GM23338 (cell line): ENCODE measurements around the gene GNAI3. TPM values are rescaled to one million over a fixed set of nuclear protein-coding genes. Genes with fewer than 3 reads are reported as not detected.

Experiments
- ATAC-seq: fragments of 200-7000 bp; cut with Tn5 transposase; 3 replicates; pipeline ENCODE4 v1.9.1; 2020
- DNase-seq: peaks from one replicate; pipeline ENCODE4 v3.0.0-alpha.2; 2015; ENCODE audit warnings: low spot score
- H2AFZ ChIP-seq: fragments of 200-600 bp; sonication (generic); 2 replicates; pipeline ENCODE4 v1.8.0; 2016; ENCODE audit warnings: antibody characterized with exemption, mild to moderate bottlenecking, moderate library complexity
- H3F3A ChIP-seq: fragments of 200-600 bp; sonication (generic); replicated peaks from 2 replicates; pipeline ENCODE4 v1.8.0; 2017; ENCODE audit warnings: antibody characterized with exemption, mixed run types, low read depth
- H3K27ac ChIP-seq: fragments of 200-600 bp; sonication (generic); 2 replicates; pipeline ENCODE4 v1.6.1; 2016; ENCODE audit warnings: low read depth
- H3K27me3 ChIP-seq: fragments of 200-600 bp; sonication (generic); 2 replicates; pipeline ENCODE4 v1.8.0; 2016; ENCODE audit warnings: mild to moderate bottlenecking, mixed run types, moderate library complexity; ENCODE audit not compliant: insufficient read depth
- H3K36me3 ChIP-seq: fragments of 200-600 bp; sonication (generic); 2 replicates; pipeline ENCODE4 v1.8.0; 2016; ENCODE audit warnings: mild to moderate bottlenecking; ENCODE audit not compliant: insufficient read depth
- H3K4me1 ChIP-seq: fragments of 200-600 bp; sonication (generic); 2 replicates; pipeline ENCODE4 v1.8.0; 2016; ENCODE audit warnings: mild to moderate bottlenecking, moderate library complexity; ENCODE audit not compliant: insufficient read depth
- H3K4me2 ChIP-seq: fragments of 200-600 bp; sonication (generic); 2 replicates; pipeline ENCODE4 v1.7.1; 2017; ENCODE audit warnings: mixed run types
- H3K4me3 ChIP-seq: fragments of 200-600 bp; sonication (generic); 2 replicates; pipeline ENCODE4 v1.6.1; 2016; ENCODE audit warnings: mixed run types
- H3K79me2 ChIP-seq: fragments of 200-600 bp; sonication (generic); replicated peaks from 2 replicates; pipeline ENCODE4 v1.8.0; 2017; ENCODE audit warnings: mild to moderate bottlenecking; ENCODE audit not compliant: insufficient read depth
- H3K9me2 ChIP-seq: fragments of 200-600 bp; sonication (generic); 2 replicates; pipeline ENCODE4 v1.8.0; 2017; ENCODE audit not compliant: insufficient read depth
- H4K20me1 ChIP-seq: fragments of 200-600 bp; sonication (generic); replicated peaks from 2 replicates; pipeline ENCODE4 v1.8.0; 2017; ENCODE audit warnings: mild to moderate bottlenecking; ENCODE audit not compliant: insufficient read depth
- H3K27ac Mint-ChIP-seq: 2 replicates; pipeline ENCODE4 v1.8.0; 2020; ENCODE audit warnings: inconsistent platforms, mild to moderate bottlenecking, moderate library complexity, mixed read lengths
- H3K27me3 Mint-ChIP-seq: 3 replicates; pipeline ENCODE4 v1.8.0; 2022; ENCODE audit warnings: low read depth, mild to moderate bottlenecking, moderate library complexity, mixed read lengths, inconsistent platforms; ENCODE audit not compliant: insufficient read depth, poor library complexity
- H3K36me3 Mint-ChIP-seq: 3 replicates; pipeline ENCODE4 v1.8.0; 2021; ENCODE audit warnings: low read depth, mild to moderate bottlenecking, inconsistent platforms, moderate library complexity, mixed read lengths
- H3K4me1 Mint-ChIP-seq: 3 replicates; pipeline ENCODE4 v1.8.0; 2020; ENCODE audit warnings: mild to moderate bottlenecking, inconsistent platforms, mixed read lengths
- H3K4me3 Mint-ChIP-seq: 3 replicates; pipeline ENCODE4 v1.8.0; 2021; ENCODE audit warnings: moderate library complexity, mild to moderate bottlenecking, inconsistent platforms, mixed read lengths
- H3K9me3 Mint-ChIP-seq: 3 replicates; pipeline ENCODE4 v1.8.0; 2020; ENCODE audit warnings: moderate library complexity, mild to moderate bottlenecking, inconsistent platforms, mixed read lengths
- CREB1 ChIP-seq: fragments of 250-450 bp; sonication (Bioruptor Pico); IDR thresholded peaks from 2 replicates; pipeline ENCODE4 v1.5.0; 2020; ENCODE audit warnings: low read depth, mild to moderate bottlenecking, moderate library complexity
- EZH2phosphoT487 ChIP-seq: fragments of 200-600 bp; sonication (generic); IDR thresholded peaks from one replicate; pipeline ENCODE4 v1.8.1; 2018; ENCODE audit warnings: antibody characterized with exemption; ENCODE audit not compliant: unreplicated experiment
- JUNB ChIP-seq: IDR thresholded peaks from one replicate; pipeline ENCODE4 v1.6.1; 2016; ENCODE audit warnings: antibody characterized with exemption; ENCODE audit not compliant: unreplicated experiment
- NANOG ChIP-seq: IDR thresholded peaks from 2 replicates; pipeline ENCODE4 v1.6.1; 2016; ENCODE audit warnings: antibody characterized with exemption, borderline replicate concordance
- POLR2AphosphoS5 ChIP-seq: IDR thresholded peaks from 2 replicates; pipeline ENCODE4 v1.6.1; 2016; ENCODE audit warnings: antibody characterized with exemption, low read depth
- ZNF114 ChIP-seq: fragments of 250-450 bp; sonication (Bioruptor Pico); IDR thresholded peaks from 2 replicates; pipeline ENCODE4 v1.5.0; 2020; ENCODE audit warnings: mild to moderate bottlenecking, moderate library complexity
- polyA plus RNA-seq: library from polyadenylated mRNA; unstranded; fragments of >200 nt; fragmentation: Nextera tagmentation; extraction: Ambion mirVana; gene quantifications from 2 replicates; pipeline ENCODE4 v1.2.1, GENCODE V29; 2016
- total RNA-seq: library from RNA; depleted of rRNA; stranded (reverse); fragments of >200 nt; shearing (Covaris generic); gene quantifications from 2 replicates; pipeline ENCODE4 v1.2.3, GENCODE V29; 2014
- TF ChIP-seq, protein P1 (sequence below): fragments of 250-450 bp; sonication (Bioruptor Pico); IDR thresholded peaks from 2 replicates; pipeline ENCODE4 v1.5.0; 2020; ENCODE audit warnings: mild to moderate bottlenecking, moderate library complexity
- TF ChIP-seq, protein P2 (sequence below), 2 experiments: fragments of 200-600 bp in 1 of 2; sonication (generic) in 1 of 2; conservative IDR thresholded peaks; 2 replicates each; pipeline versions ENCODE4 v1.5.1 to v1.6.1; 2016 to 2017; ENCODE audit warnings: antibody characterized with exemption in 2 of 2, low read depth in 2 of 2, mild to moderate bottlenecking in 2 of 2, moderate library complexity in 1 of 2
- TF ChIP-seq, protein P3 (sequence below): IDR thresholded peaks from 2 replicates; pipeline ENCODE4 v1.6.1; 2016; ENCODE audit warnings: antibody characterized with exemption

Gene GNAI3
- total and polyA plus RNA-seq, 2 experiments from 2014 or later = 4.5 to 10.2 TPM

DNA sequence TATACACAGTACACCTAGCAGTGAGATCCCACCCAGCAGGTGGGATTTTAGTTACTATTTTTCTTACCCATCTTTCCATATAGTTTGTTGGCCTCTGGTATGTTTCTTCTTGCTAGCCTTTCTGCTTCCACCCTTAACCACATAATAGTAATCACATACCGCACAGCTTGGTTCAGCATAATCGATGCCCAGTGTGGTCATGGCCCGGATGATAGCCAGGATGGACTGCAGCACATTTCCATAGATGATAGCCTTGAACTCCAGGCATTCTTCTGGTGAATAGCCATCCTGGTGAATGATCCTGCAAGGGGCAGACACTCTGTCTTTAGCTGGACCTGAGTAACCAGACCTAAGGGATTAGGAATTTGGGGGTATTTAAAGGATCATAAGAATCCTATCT is 61.5 kb downstream of the GNAI3 start:
- no peak for ATAC-seq
- no peaks in the 10 kb centered on the region for H3K27me3 Mint-ChIP-seq
- Histone ChIP-seq H3K9me2 (peaks cover 13% of the 10 kb centered on the region; the same call in 1 of the 2 replicates), H3K4me2 (no peak overlapping the region), H3K27ac (no peak overlapping the region), H3F3A (no peaks in the 10 kb centered on the region), H3K79me2 (no peaks in the 10 kb centered on the region), H4K20me1 (no peaks in the 10 kb centered on the region), H2AFZ (no peak overlapping the region), H3K36me3 (no peaks in the 10 kb centered on the region), H3K4me3 (no peak overlapping the region), H3K27me3 (no peaks in the 10 kb centered on the region), H3K4me1 (peaks cover 23% of the 10 kb centered on the region)
- no peak overlapping the region for H3K4me3 Mint-ChIP-seq
- H3K4me1 Mint-ChIP-seq = peaks cover 23% of the 10 kb centered on the region; the same call in 2 of the 3 replicates
- TF ChIP-seq, protein P1, sequence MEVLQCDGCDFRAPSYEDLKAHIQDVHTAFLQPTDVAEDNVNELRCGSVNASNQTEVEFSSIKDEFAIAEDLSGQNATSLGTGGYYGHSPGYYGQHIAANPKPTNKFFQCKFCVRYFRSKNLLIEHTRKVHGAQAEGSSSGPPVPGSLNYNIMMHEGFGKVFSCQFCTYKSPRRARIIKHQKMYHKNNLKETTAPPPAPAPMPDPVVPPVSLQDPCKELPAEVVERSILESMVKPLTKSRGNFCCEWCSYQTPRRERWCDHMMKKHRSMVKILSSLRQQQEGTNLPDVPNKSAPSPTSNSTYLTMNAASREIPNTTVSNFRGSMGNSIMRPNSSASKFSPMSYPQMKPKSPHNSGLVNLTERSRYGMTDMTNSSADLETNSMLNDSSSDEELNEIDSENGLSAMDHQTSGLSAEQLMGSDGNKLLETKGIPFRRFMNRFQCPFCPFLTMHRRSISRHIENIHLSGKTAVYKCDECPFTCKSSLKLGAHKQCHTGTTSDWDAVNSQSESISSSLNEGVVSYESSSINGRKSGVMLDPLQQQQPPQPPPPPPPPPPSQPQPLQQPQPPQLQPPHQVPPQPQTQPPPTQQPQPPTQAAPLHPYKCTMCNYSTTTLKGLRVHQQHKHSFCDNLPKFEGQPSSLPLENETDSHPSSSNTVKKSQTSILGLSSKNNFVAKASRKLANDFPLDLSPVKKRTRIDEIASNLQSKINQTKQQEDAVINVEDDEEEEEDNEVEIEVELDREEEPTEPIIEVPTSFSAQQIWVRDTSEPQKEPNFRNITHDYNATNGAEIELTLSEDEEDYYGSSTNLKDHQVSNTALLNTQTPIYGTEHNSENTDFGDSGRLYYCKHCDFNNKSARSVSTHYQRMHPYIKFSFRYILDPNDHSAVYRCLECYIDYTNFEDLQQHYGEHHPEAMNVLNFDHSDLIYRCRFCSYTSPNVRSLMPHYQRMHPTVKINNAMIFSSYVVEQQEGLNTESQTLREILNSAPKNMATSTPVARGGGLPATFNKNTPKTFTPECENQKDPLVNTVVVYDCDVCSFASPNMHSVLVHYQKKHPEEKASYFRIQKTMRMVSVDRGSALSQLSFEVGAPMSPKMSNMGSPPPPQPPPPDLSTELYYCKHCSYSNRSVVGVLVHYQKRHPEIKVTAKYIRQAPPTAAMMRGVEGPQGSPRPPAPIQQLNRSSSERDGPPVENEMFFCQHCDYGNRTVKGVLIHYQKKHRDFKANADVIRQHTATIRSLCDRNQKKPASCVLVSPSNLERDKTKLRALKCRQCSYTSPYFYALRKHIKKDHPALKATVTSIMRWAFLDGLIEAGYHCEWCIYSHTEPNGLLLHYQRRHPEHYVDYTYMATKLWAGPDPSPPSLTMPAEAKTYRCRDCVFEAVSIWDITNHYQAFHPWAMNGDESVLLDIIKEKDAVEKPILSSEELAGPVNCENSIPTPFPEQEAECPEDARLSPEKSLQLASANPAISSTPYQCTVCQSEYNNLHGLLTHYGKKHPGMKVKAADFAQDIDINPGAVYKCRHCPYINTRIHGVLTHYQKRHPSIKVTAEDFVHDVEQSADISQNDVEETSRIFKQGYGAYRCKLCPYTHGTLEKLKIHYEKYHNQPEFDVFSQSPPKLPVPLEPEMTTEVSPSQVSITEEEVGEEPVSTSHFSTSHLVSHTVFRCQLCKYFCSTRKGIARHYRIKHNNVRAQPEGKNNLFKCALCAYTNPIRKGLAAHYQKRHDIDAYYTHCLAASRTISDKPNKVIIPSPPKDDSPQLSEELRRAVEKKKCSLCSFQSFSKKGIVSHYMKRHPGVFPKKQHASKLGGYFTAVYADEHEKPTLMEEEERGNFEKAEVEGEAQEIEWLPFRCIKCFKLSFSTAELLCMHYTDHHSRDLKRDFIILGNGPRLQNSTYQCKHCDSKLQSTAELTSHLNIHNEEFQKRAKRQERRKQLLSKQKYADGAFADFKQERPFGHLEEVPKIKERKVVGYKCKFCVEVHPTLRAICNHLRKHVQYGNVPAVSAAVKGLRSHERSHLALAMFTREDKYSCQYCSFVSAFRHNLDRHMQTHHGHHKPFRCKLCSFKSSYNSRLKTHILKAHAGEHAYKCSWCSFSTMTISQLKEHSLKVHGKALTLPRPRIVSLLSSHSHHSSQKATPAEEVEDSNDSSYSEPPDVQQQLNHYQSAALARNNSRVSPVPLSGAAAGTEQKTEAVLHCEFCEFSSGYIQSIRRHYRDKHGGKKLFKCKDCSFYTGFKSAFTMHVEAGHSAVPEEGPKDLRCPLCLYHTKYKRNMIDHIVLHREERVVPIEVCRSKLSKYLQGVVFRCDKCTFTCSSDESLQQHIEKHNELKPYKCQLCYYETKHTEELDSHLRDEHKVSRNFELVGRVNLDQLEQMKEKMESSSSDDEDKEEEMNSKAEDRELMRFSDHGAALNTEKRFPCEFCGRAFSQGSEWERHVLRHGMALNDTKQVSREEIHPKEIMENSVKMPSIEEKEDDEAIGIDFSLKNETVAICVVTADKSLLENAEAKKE (CRISPR knock-in tag) = no peak
- TF ChIP-seq, protein P2, sequence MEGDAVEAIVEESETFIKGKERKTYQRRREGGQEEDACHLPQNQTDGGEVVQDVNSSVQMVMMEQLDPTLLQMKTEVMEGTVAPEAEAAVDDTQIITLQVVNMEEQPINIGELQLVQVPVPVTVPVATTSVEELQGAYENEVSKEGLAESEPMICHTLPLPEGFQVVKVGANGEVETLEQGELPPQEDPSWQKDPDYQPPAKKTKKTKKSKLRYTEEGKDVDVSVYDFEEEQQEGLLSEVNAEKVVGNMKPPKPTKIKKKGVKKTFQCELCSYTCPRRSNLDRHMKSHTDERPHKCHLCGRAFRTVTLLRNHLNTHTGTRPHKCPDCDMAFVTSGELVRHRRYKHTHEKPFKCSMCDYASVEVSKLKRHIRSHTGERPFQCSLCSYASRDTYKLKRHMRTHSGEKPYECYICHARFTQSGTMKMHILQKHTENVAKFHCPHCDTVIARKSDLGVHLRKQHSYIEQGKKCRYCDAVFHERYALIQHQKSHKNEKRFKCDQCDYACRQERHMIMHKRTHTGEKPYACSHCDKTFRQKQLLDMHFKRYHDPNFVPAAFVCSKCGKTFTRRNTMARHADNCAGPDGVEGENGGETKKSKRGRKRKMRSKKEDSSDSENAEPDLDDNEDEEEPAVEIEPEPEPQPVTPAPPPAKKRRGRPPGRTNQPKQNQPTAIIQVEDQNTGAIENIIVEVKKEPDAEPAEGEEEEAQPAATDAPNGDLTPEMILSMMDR (conservative IDR thresholded peaks at IDR 0.05; ENCODE audit: low read depth in 2 of 2) = no peak
- TF ChIP-seq CREB1 (CRISPR knock-in tag) = no peak
- no peak for TF ChIP-seq POLR2AphosphoS5
- TF ChIP-seq, protein P3, sequence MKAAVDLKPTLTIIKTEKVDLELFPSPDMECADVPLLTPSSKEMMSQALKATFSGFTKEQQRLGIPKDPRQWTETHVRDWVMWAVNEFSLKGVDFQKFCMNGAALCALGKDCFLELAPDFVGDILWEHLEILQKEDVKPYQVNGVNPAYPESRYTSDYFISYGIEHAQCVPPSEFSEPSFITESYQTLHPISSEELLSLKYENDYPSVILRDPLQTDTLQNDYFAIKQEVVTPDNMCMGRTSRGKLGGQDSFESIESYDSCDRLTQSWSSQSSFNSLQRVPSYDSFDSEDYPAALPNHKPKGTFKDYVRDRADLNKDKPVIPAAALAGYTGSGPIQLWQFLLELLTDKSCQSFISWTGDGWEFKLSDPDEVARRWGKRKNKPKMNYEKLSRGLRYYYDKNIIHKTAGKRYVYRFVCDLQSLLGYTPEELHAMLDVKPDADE = no peak
- TF ChIP-seq ZNF114 = no peak
- TF ChIP-seq NANOG = no peak
- TF ChIP-seq JUNB = no peak
- TF ChIP-seq EZH2phosphoT487 = no peak
- H3K9me3 Mint-ChIP-seq = no peaks in the 10 kb centered on the region
- no peak overlapping the region for H3K27ac Mint-ChIP-seq
- no peak for DNase-seq
- no peaks in the 10 kb centered on the region for H3K36me3 Mint-ChIP-seq
